Neural progenitor cell (in vitro differentiated cells): ENCODE results near the gene BAIAP2.

Experiments
- CTCF ChIP-seq: fragments of 200-600 bp; sonication (generic); IDR thresholded peaks from 2 replicates; pipeline ENCODE4 v1.5.1; 2017; ENCODE audit warnings: antibody characterized with exemption, mild to moderate bottlenecking
- EZH2 ChIP-seq: fragments of 200-600 bp; sonication (generic); IDR thresholded peaks from 2 replicates; pipeline ENCODE4 v1.6.1; 2017; ENCODE audit warnings: antibody characterized with exemption, mild to moderate bottlenecking, moderate library complexity
- EZH2phosphoT487 ChIP-seq: fragments of 200-600 bp; sonication (generic); IDR thresholded peaks from 2 replicates; pipeline ENCODE4 v1.6.1; 2017; ENCODE audit warnings: antibody characterized with exemption

- no peak for TF ChIP-seq CTCF
- no peak for TF ChIP-seq EZH2phosphoT487
- no peak for TF ChIP-seq EZH2
These were observed 23.4 kb downstream of the BAIAP2 start for GRCh38 chr17:81058263-81058871.
